ENCODE results near the gene AOC1.
"Not testable (repeated sequence)": the region's sequence is repeated elsewhere in the genome, so short reads cannot be mapped to it uniquely, and the experiment has no call there.

The AOC1 gene

DNA sequence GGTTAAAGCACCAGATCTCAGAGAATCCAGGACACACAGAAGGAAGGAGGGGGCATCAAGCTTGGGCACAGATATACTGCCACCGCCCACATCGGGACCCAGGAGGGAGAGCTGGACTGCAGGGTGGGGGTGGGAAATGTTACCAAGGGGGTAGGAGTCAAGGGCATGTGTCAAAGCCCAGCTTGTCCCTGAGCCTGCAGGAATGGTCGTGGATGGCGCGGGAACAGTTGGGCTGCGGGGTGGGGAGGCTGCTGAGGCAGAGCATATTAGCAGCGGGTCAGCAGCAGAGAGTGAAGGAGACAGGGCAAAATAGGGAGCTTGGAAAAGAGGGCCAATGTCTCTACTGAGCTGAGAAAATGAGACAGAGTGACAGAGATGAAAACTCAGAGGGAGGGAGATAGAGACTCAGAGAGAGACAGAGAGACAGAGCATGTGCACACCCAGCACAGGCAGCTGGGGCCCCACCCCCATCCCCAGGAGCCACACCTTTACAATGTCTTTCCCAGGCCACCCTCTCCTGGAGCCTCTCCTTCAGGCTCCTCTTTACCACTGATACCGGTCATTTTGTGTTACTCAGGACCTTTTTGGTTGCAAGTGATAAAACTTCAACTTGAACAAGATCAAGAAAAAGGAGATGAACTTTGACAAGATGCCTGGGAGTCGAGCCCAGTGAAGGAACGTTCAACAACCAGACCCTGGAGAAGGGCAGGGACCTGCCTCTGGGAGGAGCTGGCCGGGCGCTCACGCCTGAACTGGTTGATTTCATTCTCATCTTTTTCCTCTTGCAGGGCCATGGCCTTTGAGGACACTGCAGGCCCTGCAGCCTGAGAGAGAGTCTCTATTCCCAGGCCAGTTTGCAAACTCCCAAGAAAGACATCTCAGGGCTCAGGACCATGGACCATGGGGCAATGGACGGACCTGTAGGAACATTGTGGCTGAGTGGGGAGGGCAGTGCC, 50.0 kb downstream of the AOC1 start:
- H3K4me3 ChIP-seq (ENCODE audit: control insufficient read depth, low read depth, low read length): no peak overlapping the region
- TF ChIP-seq, protein P1, sequence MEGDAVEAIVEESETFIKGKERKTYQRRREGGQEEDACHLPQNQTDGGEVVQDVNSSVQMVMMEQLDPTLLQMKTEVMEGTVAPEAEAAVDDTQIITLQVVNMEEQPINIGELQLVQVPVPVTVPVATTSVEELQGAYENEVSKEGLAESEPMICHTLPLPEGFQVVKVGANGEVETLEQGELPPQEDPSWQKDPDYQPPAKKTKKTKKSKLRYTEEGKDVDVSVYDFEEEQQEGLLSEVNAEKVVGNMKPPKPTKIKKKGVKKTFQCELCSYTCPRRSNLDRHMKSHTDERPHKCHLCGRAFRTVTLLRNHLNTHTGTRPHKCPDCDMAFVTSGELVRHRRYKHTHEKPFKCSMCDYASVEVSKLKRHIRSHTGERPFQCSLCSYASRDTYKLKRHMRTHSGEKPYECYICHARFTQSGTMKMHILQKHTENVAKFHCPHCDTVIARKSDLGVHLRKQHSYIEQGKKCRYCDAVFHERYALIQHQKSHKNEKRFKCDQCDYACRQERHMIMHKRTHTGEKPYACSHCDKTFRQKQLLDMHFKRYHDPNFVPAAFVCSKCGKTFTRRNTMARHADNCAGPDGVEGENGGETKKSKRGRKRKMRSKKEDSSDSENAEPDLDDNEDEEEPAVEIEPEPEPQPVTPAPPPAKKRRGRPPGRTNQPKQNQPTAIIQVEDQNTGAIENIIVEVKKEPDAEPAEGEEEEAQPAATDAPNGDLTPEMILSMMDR (IDR thresholded peaks at IDR 0.05; ENCODE audit: control insufficient read depth, insufficient read depth, low read depth, low read length, missing control alignments): no peak
- DNase-seq (ENCODE audit: low read depth): no peak

DNA sequence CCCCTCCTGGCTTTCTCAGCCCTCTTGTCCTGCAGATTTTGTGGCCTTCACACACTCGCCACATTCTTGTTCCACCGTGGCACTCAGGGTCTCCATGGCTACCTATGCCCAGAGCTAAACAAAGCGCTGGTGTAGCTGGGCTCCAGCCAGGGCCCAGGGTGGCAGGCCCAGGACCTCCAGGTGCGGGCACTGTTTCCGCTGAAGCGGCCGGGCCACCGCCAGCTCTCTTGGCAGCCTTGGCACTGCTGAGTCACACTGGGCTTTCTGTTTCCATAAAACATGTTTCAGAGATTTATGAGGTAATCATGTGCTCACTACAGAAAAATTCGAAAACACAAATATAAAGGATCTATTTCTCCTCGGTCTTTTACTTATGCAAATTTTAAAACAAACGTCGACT, 51.3 kb downstream of the AOC1 start:
- TF ChIP-seq, protein P1 (IDR thresholded peaks at IDR 0.05; ENCODE audit: control insufficient read depth, insufficient read depth, low read depth, low read length, missing control alignments): no peak
- DNase-seq (ENCODE audit: low read depth): peak; percentile 21
- no peak overlapping the region for H3K4me3 ChIP-seq (ENCODE audit: control insufficient read depth, low read depth, low read length)

DNA sequence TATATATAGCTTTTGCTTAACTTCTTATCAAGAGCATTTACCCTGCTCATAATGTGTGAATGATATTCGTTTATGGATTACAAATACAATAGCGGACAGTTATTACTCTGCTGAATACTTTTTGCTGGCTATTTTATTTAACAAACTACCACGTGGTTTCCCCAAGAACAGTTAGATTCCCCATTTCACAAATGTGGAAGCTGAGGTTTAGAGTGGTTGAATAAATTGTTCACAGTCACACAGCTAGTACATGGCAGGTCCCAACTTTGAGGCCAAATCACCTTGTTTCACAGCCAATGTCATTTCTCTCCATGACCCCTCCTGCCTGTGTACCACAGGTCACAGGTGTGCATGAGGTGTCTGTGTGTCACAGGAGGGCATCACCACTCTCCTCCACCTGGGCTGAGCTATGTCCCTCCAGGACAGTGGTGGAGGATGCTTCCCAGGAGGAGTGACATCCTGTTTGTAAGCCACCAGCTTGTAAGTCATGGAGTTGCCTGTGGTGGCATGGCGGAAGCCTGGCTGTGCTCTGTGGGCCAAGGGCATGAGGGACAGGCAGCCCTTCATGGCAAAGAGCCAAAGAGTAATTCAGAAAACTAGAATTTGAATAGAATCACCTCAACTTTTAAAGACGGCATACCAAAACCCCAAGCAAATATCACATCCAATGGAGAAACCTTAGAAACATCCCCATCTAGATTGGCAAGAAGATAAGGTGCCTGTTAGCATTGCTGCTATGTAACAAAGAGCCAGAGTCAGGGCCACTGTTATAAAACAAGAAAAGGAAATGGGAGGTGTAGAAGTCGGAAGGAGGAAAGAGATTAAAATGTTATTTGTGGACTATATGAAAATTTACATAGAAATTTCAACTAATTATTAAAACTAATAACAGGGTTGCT, 51.9 kb downstream of the AOC1 start:
- DNase-seq (ENCODE audit: low read depth): no peak
- TF ChIP-seq, protein P1 (IDR thresholded peaks at IDR 0.05; ENCODE audit: control insufficient read depth, insufficient read depth, low read depth, low read length, missing control alignments): no peak
- H3K4me3 ChIP-seq (ENCODE audit: control insufficient read depth, low read depth, low read length): no peak overlapping the region

DNA sequence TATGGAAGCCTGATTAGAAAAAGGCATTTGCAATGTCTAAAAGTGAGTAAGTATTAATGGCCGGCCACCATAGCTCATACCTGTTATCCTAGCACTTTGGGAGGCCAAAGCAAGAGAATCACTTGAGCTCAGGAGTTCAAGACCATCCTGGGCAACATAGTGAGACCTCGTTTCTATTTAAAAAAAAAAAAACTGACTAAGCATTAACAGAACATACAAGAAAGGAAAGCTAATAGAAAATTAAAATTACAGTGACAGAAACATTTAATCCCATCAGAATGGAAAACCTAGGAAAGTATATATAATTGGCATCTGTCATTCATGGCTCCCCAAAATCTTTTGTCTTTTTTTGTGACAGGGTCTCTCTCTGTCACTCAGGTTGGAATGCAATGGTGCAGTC, 55.9 kb downstream of the AOC1 start:
- DNase-seq (ENCODE audit: low read depth): no peak
- no peak overlapping the region for H3K4me3 ChIP-seq (ENCODE audit: control insufficient read depth, low read depth, low read length)
- TF ChIP-seq, protein P1 (IDR thresholded peaks at IDR 0.05; ENCODE audit: control insufficient read depth, insufficient read depth, low read depth, low read length, missing control alignments): no peak

DNA sequence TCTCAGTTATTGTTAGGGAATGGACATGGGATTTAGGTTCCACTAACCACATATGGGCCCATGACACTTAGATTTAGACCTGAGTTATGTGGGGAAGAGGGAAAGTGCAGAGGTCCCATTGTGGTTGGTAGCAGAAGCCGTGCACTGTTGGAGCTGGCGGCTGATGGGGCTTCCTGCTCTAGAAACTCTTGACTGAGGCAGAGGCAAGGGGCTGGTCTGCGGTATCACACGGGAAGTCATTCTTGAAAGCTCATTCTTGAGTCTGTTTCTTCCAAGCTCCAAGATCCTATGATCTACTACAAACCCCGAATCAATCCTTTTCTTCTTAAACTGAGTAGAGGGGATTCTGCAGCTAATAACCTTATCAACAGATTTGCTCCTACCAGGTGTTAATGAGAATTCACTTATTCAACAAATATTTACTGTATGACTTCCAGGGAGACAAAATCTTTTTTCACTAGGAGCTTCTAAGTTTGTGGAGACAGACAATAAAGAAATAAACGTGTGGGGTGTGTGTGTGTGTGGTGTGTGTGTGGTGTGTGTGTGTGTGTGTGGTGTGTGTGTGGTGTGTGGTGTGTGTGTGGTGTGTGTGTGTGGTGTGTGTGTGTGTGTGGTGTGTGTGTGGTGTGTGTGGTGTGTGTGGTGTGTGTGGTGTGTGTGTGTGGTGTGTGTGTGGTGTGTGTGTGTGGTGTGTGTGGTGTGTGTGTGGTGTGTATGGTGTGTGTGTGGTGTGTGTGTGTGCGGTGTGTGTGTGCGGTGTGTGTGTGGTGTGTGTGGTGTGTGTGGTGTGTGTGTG, 57.1 kb downstream of the AOC1 start:
- DNase-seq (ENCODE audit: low read depth): no peak
- H3K4me3 ChIP-seq (ENCODE audit: control insufficient read depth, low read depth, low read length): no peak overlapping the region
- TF ChIP-seq, protein P1 (IDR thresholded peaks at IDR 0.05; ENCODE audit: control insufficient read depth, insufficient read depth, low read depth, low read length, missing control alignments): no peak

DNA sequence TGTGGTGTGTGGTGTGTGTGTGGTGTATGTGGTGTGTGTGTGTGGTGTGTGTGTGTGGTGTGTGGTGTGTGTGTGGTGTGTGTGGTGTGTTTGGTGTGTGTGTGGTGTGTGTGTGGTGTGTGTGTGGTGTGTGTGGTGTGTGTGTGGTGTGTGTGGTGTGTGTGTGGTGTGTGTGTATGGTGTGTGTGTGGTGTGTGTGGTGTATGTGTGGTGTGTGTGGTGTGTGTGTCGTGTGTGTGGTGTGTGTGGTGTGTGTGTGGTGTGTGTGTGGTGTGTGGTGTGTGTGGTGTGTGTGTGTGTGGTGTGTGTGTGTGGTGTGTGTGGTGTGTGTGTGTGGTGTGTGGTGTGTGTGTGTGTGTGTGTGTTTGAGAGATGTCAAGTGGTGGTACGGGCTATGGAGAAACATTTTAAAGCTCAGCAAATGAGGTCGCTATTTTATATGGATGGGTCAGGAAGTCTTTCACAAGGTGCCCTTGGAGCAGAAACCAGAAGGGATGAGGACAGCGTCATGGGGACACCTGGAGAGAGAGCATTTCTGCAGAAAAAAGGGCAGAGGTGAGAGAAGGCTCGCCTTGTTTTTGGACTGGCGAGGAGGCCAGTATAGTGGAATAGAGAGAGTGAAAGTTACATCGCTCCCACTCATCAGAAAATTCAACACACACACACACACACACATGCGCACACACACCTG, 58.1 kb downstream of the AOC1 start:
- not testable (repeated sequence) for H3K4me3 ChIP-seq (ENCODE audit: control insufficient read depth, low read depth, low read length); DNase-seq (ENCODE audit: low read depth)
